Activated B cell treated with CpG ODN at 0.5 μM for 24 hours (primary cell): ENCODE results near the gene PXDN. TPM values are rescaled to one million over a fixed set of nuclear protein-coding genes. Genes with fewer than 3 reads are reported as not detected.
"Not testable (repeated sequence)": the region's sequence is repeated elsewhere in the genome, so short reads cannot be mapped to it uniquely, and the experiment has no call there.

Experiments
- ATAC-seq: fragments of 200-7000 bp; cut with Tn5 transposase; one replicate; pipeline ENCODE4 v1.10.0; 2021; ENCODE audit warnings: low read depth, mild to moderate bottlenecking, moderate library complexity
- CTCF ChIA-PET: fragments of 350-600 bp; sonication (Branson Sonifier 250); formaldehyde crosslinking; loops from one replicate; lab custom pipeline; 2021; ENCODE audit warnings: antibody characterized with exemption; lab: Charles Lee
- POLR2A ChIA-PET: fragments of 350-600 bp; sonication (Branson Sonifier 250); formaldehyde crosslinking; loops from one replicate; lab custom pipeline; 2021; ENCODE audit warnings: antibody characterized with exemption; lab: Charles Lee
- DNase-seq: peaks from one replicate; pipeline ENCODE4 v3.0.0; 2022
- H3K27ac Mint-ChIP-seq: one replicate; pipeline ENCODE4 v1.8.0; 2020; ENCODE audit warnings: mixed read lengths
- H3K27me3 Mint-ChIP-seq: one replicate; pipeline ENCODE4 v1.8.0; 2021; ENCODE audit warnings: mixed read lengths
- H3K36me3 Mint-ChIP-seq: one replicate; pipeline ENCODE4 v1.8.0; 2021; ENCODE audit warnings: low read depth, mixed read lengths
- H3K4me1 Mint-ChIP-seq: one replicate; pipeline ENCODE4 v1.8.0; 2021; ENCODE audit warnings: mixed read lengths
- H3K4me3 Mint-ChIP-seq: one replicate; pipeline ENCODE4 v1.8.0; 2020; ENCODE audit warnings: mild to moderate bottlenecking, mixed read lengths
- H3K9me3 Mint-ChIP-seq: one replicate; pipeline ENCODE4 v1.8.0; 2020; ENCODE audit warnings: mixed read lengths
- intact Hi-C: fragments of 100-400 bp; cut with micrococcal nuclease; formaldehyde crosslinking; loops from one replicate; pipeline ENCODE4 v1.15.1; 2024
- total RNA-seq: library from RNA; stranded (reverse); gene quantifications from 2 replicates; pipeline ENCODE4 v1.2.3, GENCODE V29; 2022
- TF ChIP-seq, protein P1 (sequence below): fragments of 200-600 bp; IDR thresholded peaks from one replicate; pipeline ENCODE4 v1.8.0; 2022; ENCODE audit warnings: antibody characterized with exemption, mild to moderate bottlenecking

The PXDN gene
- total RNA-seq, 1 donor from 2014 or later: 1.1 TPM

DNA sequence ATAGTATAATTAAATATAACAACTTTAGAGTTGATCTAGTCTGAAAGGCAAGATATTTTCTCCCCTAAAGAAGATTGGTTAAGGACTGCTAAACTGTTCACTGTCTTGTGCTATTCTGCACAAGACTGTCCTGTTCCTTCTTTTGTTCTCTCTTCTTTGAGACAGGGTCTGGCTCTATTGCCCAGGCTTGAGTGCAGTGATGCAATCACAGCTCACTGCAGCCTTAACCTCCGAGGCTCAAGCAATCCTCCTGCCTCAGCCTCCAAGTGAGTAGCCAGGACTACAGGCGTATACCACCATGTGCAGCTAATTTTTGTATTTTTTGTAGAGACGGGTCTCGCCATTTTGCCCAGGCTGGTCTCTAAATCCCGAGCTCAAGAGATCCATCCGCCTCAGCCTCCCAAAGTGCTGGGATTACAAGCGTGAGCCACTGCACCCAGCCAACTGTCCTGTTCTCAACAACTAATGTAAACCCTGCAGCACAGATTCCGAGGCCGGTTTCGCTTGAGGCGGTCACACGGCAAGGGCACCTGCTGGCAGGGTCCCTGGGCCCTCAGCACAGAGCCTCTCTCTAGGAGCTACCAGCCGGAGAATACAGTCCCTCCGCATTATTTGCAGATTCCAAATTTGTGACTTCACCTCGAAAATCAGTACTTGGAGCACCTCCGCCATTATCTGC lies 16.4 kb downstream of the PXDN start:
- ChIA-PET POLR2A (no interaction called here), CTCF (no interaction called here)
- H3K4me3 Mint-ChIP-seq: no peak overlapping the region
- no peaks in the 10 kb centered on the region for H3K27me3 Mint-ChIP-seq
- ATAC-seq: no peak
- no peaks in the 10 kb centered on the region for H3K36me3 Mint-ChIP-seq
- intact Hi-C loops: no loop called here
- TF ChIP-seq, protein P1, sequence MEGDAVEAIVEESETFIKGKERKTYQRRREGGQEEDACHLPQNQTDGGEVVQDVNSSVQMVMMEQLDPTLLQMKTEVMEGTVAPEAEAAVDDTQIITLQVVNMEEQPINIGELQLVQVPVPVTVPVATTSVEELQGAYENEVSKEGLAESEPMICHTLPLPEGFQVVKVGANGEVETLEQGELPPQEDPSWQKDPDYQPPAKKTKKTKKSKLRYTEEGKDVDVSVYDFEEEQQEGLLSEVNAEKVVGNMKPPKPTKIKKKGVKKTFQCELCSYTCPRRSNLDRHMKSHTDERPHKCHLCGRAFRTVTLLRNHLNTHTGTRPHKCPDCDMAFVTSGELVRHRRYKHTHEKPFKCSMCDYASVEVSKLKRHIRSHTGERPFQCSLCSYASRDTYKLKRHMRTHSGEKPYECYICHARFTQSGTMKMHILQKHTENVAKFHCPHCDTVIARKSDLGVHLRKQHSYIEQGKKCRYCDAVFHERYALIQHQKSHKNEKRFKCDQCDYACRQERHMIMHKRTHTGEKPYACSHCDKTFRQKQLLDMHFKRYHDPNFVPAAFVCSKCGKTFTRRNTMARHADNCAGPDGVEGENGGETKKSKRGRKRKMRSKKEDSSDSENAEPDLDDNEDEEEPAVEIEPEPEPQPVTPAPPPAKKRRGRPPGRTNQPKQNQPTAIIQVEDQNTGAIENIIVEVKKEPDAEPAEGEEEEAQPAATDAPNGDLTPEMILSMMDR: no peak
- no peak overlapping the region for H3K27ac Mint-ChIP-seq
- H3K4me1 Mint-ChIP-seq: no peaks in the 10 kb centered on the region
- no peak for DNase-seq
- no peaks in the 10 kb centered on the region for H3K9me3 Mint-ChIP-seq

DNA sequence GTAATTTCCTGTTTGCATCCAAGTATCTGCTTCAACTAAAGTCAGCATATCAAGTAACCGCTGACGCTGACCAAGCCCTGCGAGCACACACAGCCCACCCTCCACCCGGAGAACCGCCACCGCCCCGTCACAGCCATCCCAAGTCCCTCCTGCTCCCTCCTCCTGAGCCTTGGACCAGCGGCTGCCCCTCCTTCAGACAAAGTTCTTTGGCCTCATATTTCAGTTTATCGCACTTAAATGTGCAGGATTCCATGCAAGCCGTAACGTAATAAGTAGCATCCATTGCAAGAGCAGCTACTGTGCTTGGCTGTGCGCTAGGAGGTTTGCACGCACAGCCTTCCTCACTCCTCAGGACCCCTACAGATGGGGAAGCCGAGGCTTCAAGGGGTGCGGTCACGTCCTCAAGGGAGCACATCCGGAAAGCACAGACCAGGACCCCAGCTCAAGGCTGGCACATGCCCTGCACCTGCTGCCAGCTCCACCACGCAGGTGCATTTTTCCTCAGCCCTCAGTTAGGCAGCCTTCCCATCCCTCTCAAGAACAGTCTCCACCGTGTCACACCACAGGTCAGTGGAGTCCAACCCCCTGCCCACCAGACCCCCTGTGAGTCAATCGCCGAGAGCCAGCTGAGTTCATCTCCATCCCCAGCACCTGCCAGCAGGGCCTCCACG lies 17.1 kb downstream of the PXDN start:
- H3K27me3 Mint-ChIP-seq: no peaks in the 10 kb centered on the region

DNA sequence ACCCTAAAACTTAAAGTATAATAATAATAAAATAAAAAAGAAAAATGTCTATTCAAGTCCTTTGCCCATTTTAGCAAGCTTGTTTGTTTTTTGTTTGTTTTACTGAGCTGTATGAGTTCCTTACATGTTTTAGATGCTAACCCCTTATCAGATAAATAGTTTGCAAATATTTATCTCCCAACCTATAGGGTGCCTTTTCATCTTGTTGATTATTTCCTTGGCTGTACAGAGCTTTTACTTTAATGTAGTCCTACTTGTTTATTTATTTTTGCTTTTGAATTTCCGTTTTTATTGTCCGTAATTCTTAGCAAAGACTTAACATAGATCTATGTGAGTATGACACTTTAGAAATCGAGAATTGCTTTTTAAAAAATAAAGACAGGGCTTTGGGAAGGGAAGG lies 17.8 kb downstream of the PXDN start:
- ChIA-PET CTCF (no interaction called here), POLR2A (no interaction called here)
- H3K4me3 Mint-ChIP-seq: no peak overlapping the region
- H3K36me3 Mint-ChIP-seq: no peaks in the 10 kb centered on the region
- no peaks in the 10 kb centered on the region for H3K27me3 Mint-ChIP-seq
- TF ChIP-seq, protein P1: no peak
- H3K27ac Mint-ChIP-seq: no peak overlapping the region
- ATAC-seq (no peak), DNase-seq (no peak)
- no peaks in the 10 kb centered on the region for H3K9me3 Mint-ChIP-seq
- no peaks in the 10 kb centered on the region for H3K4me1 Mint-ChIP-seq
- intact Hi-C loops: no loop called here

More for the DNA sequence above, 17.1 kb downstream of the PXDN start:
- CTCF ChIA-PET: no interaction called here
- no peak for DNase-seq
- TF ChIP-seq, protein P1: no peak
- POLR2A ChIA-PET: no interaction called here
- Mint-ChIP-seq H3K9me3 (no peaks in the 10 kb centered on the region), H3K27ac (no peak overlapping the region), H3K4me3 (no peak overlapping the region), H3K4me1 (no peaks in the 10 kb centered on the region), H3K36me3 (no peaks in the 10 kb centered on the region)
- no peak for ATAC-seq
- intact Hi-C loops: no loop called here

DNA sequence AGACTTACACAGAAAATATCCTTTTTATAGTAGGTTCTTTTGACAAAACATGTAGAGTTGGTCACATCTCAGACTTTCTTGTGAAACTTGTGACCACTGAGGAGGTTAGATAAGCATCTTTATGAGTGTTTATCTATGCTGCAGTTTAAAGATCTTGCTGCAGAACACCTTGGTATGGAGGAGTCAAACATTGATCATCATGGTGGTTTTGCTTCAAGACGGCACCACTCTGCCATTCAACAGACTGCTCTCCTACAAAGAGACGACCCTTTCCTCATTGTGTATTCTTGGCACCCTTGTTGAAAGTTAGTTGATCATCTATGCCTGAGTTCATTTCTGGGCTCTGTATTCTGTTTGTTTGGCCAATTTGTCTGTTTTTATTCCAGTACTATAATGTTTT lies 20.0 kb downstream of the PXDN start:
- H3K27ac Mint-ChIP-seq, POLR2A ChIA-PET, H3K9me3 Mint-ChIP-seq, H3K36me3 Mint-ChIP-seq, CTCF ChIA-PET, H3K4me1 Mint-ChIP-seq, H3K27me3 Mint-ChIP-seq, ATAC-seq, DNase-seq, H3K4me3 Mint-ChIP-seq, intact Hi-C loops: not testable (repeated sequence)

DNA sequence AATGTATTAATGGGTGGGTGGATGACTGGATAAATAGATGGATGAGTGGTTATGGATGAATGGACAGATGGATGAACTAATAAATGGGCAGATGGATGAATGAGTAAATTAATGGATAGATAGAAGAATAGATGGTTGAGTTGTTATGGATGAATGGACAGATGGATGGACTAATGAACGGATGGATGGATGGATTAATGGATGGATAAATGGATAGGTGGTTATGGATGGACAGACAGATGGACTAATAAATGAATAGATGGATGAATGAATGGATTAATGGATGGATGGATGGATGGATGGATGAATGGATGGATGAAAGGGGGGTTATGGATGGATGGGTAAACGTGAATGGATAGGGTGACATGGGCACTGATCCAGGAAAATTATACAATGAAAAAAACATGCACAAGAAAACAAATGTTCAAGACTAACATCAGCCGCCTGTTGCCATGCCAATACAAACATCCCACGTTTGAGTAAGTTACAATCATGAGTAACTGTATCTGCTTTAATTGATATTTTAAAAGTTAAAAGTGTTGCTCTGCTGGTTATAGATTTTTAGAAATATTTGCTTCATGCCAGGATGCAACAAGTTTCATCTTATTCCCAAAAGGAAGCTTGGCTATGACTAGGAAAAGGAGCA lies 20.8 kb downstream of the PXDN start:
- Mint-ChIP-seq H3K27me3 (no peaks in the 10 kb centered on the region), H3K27ac (no peak overlapping the region), H3K9me3 (no peaks in the 10 kb centered on the region), H3K36me3 (no peaks in the 10 kb centered on the region), H3K4me3 (no peak overlapping the region), H3K4me1 (no peaks in the 10 kb centered on the region)
- POLR2A ChIA-PET: no interaction called here
- TF ChIP-seq, protein P1: no peak
- no peak for DNase-seq
- CTCF ChIA-PET: no interaction called here
- intact Hi-C loops: no loop called here
- no peak for ATAC-seq
